D721Med (cell line): Measurements from ENCODE around the gene IGSF9B.

Experiments used
- DNase-seq: peaks from one replicate; pipeline ENCODE4 v3.0.0; 2011; ENCODE audit warnings: low spot score; ENCODE audit not compliant: insufficient read length
- FAIRE-seq: peaks from 2 replicates; lab custom pipeline; 2011; peaks lifted over from hg19 to GRCh38; lab: Jason Lieb, UNC
- TF ChIP-seq, protein P1 (sequence below): IDR thresholded peaks from 2 replicates; pipeline ENCODE4 v1.5.1; 2012; ENCODE audit warnings: mild to moderate bottlenecking, control low read depth; ENCODE audit not compliant: insufficient read depth; ENCODE audit errors: missing control alignments

Gene IGSF9B

GRCh38 chr11:133906746-133907145 lies 50.0 kb downstream of the IGSF9B start:
- DNase-seq (no peak), FAIRE-seq (no peak)
- TF ChIP-seq, protein P1, sequence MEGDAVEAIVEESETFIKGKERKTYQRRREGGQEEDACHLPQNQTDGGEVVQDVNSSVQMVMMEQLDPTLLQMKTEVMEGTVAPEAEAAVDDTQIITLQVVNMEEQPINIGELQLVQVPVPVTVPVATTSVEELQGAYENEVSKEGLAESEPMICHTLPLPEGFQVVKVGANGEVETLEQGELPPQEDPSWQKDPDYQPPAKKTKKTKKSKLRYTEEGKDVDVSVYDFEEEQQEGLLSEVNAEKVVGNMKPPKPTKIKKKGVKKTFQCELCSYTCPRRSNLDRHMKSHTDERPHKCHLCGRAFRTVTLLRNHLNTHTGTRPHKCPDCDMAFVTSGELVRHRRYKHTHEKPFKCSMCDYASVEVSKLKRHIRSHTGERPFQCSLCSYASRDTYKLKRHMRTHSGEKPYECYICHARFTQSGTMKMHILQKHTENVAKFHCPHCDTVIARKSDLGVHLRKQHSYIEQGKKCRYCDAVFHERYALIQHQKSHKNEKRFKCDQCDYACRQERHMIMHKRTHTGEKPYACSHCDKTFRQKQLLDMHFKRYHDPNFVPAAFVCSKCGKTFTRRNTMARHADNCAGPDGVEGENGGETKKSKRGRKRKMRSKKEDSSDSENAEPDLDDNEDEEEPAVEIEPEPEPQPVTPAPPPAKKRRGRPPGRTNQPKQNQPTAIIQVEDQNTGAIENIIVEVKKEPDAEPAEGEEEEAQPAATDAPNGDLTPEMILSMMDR: no peak

- no peak for DNase-seq
- TF ChIP-seq, protein P1: no peak
- FAIRE-seq: no peak
Observed at GRCh38 chr11:133906241-133906640, 50.5 kb downstream of the IGSF9B start.

- DNase-seq: no peak
- no peak for FAIRE-seq
- TF ChIP-seq, protein P1: no peak
Observed at GRCh38 chr11:133905677-133906156, 51.1 kb downstream of the IGSF9B start.

DNA sequence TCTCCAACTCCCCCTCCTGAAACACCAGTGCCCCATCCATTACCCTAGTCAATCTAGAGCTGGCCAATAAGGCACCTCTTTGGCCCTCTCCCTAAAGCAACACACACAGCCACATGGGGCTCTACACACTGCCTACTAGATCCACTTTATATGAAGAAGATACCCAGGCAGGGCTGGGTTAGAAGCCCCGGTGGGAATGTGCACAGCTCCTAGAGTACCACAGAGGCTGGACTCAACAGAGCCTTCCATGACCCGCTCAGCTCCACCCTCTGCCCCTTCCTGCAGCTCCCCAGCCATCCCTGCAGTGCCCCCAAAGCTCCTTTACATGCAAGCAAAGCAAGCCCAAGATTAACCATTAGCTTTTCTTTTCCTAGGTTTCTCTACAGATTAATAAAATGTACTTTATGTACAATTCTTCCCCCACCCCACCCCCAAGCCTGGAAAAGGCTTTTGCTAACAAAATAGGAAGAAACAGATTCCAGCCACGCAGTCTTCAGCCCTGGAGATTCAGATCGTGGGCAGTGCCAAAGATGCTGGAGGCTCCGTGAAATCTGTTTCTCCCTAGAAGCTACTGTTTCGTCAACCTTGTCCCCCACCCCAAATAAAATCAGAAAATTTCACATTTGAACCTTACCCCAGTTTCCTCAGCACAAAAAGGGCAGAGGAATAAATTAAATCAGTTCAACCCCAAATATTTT lies 51.8 kb downstream of the IGSF9B start:
- TF ChIP-seq, protein P1: no peak
- DNase-seq (no peak), FAIRE-seq (no peak)

- no peak for DNase-seq
- TF ChIP-seq, protein P1: no peak
- FAIRE-seq: no peak
Observed at GRCh38 chr11:133903875-133904817, 52.6 kb downstream of the IGSF9B start.

- FAIRE-seq: no peak
- TF ChIP-seq, protein P1: no peak
- DNase-seq: no peak
Observed at GRCh38 chr11:133903056-133903455, 53.7 kb downstream of the IGSF9B start.
